ENCODE data around the gene B4GALT3. TPM values are rescaled to one million over a fixed set of nuclear protein-coding genes. Genes with fewer than 3 reads are reported as not detected.

Gene B4GALT3
- total RNA-seq, result 18.3 and 23.6 TPM in 2 replicates

GRCh38 chr1:161177112-161177935 lies at the start of gene B4GALT3:
B4GALT3 (minus strand) TSS chr1:161177507; CDS start chr1:161176060, 1,447 bp downstream.

GRCh38 chr1:161225534-161226319 lies 48.4 kb upstream of the B4GALT3 start, which contains the start of gene TOMM40L:
TOMM40L (plus strand) TSS chr1:161226060; CDS start chr1:161226490, 430 bp downstream.

GRCh38 chr1:161215076-161215475 lies 37.8 kb upstream of the B4GALT3 start, which contains the start of gene FCER1G:
FCER1G (plus strand) TSS chr1:161215295; CDS start chr1:161215322, 27 bp downstream.

GRCh38 chr1:161201836-161202712 lies 24.8 kb upstream of the B4GALT3 start, which contains the start of gene NDUFS2:
NDUFS2 (plus strand) TSS chr1:161202367; CDS start chr1:161202386, 19 bp downstream.

GRCh38 chr1:161198897-161199431 lies 21.7 kb upstream of the B4GALT3 start, which contains the start of gene ADAMTS4:
ADAMTS4 (minus strand) TSS chr1:161199054; CDS start chr1:161198627, 427 bp downstream.

GRCh38 chr1:161165742-161166668 lies 11.3 kb downstream of the B4GALT3 start, which contains the start of gene PPOX:
PPOX (plus strand) TSS chr1:161166426; CDS start chr1:161166848, 422 bp downstream.

GRCh38 chr1:161159087-161159912 lies 18.0 kb downstream of the B4GALT3 start, which contains the start of gene USP21:
USP21 (plus strand) TSS chr1:161159500; CDS start chr1:161160641, 1,141 bp downstream.

GRCh38 chr1:161153682-161154337 lies 23.5 kb downstream of the B4GALT3 start, which contains the start of gene UFC1:
UFC1 (plus strand) TSS chr1:161153978; CDS start chr1:161153998, 20 bp downstream.

GRCh38 chr1:161132410-161133219 lies 44.7 kb downstream of the B4GALT3 start, which contains the start of gene DEDD:
DEDD (minus strand) TSS chr1:161132667; CDS start chr1:161124462, 8,205 bp downstream.

Other genes starting within 250 kb of the B4GALT3 start
- not detected in 2 replicates for gene ITLN2, start 222.7 kb downstream of the B4GALT3 start, total RNA-seq
- gene F11R, start 156.4 kb downstream of the B4GALT3 start, total RNA-seq, result 2.2 and 2.7 TPM in 2 replicates
- 3.4 and 9.1 TPM in 2 replicates for gene TSTD1, start 138.5 kb downstream of the B4GALT3 start, total RNA-seq
- 66.7 and 87.2 TPM in 2 replicates for gene USF1, start 131.5 kb downstream of the B4GALT3 start, total RNA-seq
- gene ARHGAP30, start 107.6 kb downstream of the B4GALT3 start, total RNA-seq, result not detected in 2 replicates
- 0.11 and 0.25 TPM in 2 replicates for gene NECTIN4, start 87.9 kb downstream of the B4GALT3 start, total RNA-seq
- gene KLHDC9, start 79.1 kb downstream of the B4GALT3 start, total RNA-seq, result 1.3 and 1.6 TPM in 2 replicates
- 74.6 and 114 TPM in 2 replicates for gene PFDN2, start 59.5 kb downstream of the B4GALT3 start, total RNA-seq
- gene NIT1, start 59.4 kb downstream of the B4GALT3 start, total RNA-seq, result 21.8 and 25.6 TPM in 2 replicates
- 21.1 and 28.7 TPM in 2 replicates for gene DEDD, start 44.8 kb downstream of the B4GALT3 start, total RNA-seq
- gene UFC1, start 23.5 kb downstream of the B4GALT3 start, total RNA-seq, result 85.5 and 86.7 TPM in 2 replicates
- gene USP21, start 18.0 kb downstream of the B4GALT3 start, total RNA-seq, result 7.5 and 11.2 TPM in 2 replicates
- 13.8 and 15.2 TPM in 2 replicates for gene PPOX, start 11.1 kb downstream of the B4GALT3 start, total RNA-seq
- gene ADAMTS4, start 21.5 kb upstream of the B4GALT3 start, total RNA-seq, result 14.9 and 37.3 TPM in 2 replicates
- 197 and 198 TPM in 2 replicates for gene NDUFS2, start 24.9 kb upstream of the B4GALT3 start, total RNA-seq
- gene FCER1G, start 37.8 kb upstream of the B4GALT3 start, total RNA-seq, result not detected in 2 replicates
- gene APOA2, start 46.1 kb upstream of the B4GALT3 start, total RNA-seq, result not detected in 2 replicates
- gene TOMM40L, start 48.6 kb upstream of the B4GALT3 start, total RNA-seq, result 9.2 and 13.2 TPM in 2 replicates
- not detected in 2 replicates for gene NR1I3, start 60.7 kb upstream of the B4GALT3 start, total RNA-seq
- gene PCP4L1, start 81.2 kb upstream of the B4GALT3 start, total RNA-seq, result not detected in 2 replicates
- gene MPZ, start 132.5 kb upstream of the B4GALT3 start, total RNA-seq, result 0.87 and 1.00 TPM in 2 replicates
- 26.9 and 37.0 TPM in 2 replicates for gene SDHC, start 136.9 kb upstream of the B4GALT3 start, total RNA-seq
- gene CFAP126, start 190.4 kb upstream of the B4GALT3 start, total RNA-seq, result not detected in 2 replicates

All from uterine smooth muscle cell (primary cell).